ENCODE data around the gene EPB41L2. TPM values are rescaled to one million over a fixed set of nuclear protein-coding genes. Genes with fewer than 3 reads are reported as not detected.

The EPB41L2 gene
- total RNA-seq, 1 experiment from 2014 or later = 181 TPM

DNA sequence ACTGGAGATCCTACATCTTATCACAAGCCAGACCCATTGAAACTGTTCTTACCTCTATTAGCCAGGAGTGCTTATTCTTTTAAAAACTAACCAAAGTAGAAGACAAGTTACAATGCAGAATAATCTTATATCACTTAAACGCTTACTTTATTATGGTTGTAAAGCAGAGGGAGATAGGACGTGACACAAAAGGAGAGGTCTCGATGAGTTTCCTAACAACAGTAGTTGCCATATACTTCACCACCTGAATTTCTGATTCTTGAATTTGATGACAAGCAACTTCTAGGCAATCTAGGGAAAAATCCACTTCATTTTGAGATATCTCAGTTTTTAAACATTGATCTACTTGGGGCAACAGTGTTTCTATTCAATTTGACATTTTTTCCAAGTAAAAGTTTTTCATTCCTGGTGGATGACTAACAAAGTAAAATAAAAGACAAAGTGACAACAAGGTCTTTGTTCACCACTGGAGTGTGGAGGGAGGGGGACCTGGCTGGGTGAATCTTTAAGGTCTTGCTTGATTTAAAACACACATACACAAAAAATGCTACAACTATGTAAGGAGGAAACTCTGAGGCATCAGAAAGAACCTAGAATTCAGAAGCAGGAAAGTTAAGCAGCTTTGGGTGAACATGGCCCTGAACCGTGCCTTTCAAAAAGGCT lies 125.0 kb downstream of the EPB41L2 start:
- CTCF ChIA-PET = no interaction called here
- no peak overlapping the region for H3K4me3 ChIP-seq (ENCODE audit: low read depth, low read length, poor library complexity, severe bottlenecking)
- no peak overlapping the region for H3K27ac ChIP-seq (ENCODE audit: low read depth, low read length, poor library complexity, severe bottlenecking)
- H3K9me3 ChIP-seq (ENCODE audit: low read depth, low read length, poor library complexity, severe bottlenecking) = no peaks in the 10 kb centered on the region
- H3K4me1 ChIP-seq (ENCODE audit: insufficient read depth, low read length, poor library complexity, severe bottlenecking) = peaks cover 27% of the 10 kb centered on the region
- DNase-seq (ENCODE audit: low spot score) = no peak
- POLR2A ChIA-PET (ENCODE audit: low non-redundant PET) = no interaction called here
- H3K27me3 ChIP-seq (replicated peaks; ENCODE audit: insufficient read depth, low read depth, low read length, poor library complexity) = no peaks in the 10 kb centered on the region
- BruUV-seq (replicated peaks) = no TSS peak
- H3K36me3 ChIP-seq (ENCODE audit: insufficient read depth, low read length, poor library complexity, severe bottlenecking) = no peaks in the 10 kb centered on the region
- intact Hi-C loops (cut with micrococcal nuclease; ENCODE audit: unreplicated experiment) = no loop called here
- TF ChIP-seq, protein P1, sequence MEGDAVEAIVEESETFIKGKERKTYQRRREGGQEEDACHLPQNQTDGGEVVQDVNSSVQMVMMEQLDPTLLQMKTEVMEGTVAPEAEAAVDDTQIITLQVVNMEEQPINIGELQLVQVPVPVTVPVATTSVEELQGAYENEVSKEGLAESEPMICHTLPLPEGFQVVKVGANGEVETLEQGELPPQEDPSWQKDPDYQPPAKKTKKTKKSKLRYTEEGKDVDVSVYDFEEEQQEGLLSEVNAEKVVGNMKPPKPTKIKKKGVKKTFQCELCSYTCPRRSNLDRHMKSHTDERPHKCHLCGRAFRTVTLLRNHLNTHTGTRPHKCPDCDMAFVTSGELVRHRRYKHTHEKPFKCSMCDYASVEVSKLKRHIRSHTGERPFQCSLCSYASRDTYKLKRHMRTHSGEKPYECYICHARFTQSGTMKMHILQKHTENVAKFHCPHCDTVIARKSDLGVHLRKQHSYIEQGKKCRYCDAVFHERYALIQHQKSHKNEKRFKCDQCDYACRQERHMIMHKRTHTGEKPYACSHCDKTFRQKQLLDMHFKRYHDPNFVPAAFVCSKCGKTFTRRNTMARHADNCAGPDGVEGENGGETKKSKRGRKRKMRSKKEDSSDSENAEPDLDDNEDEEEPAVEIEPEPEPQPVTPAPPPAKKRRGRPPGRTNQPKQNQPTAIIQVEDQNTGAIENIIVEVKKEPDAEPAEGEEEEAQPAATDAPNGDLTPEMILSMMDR (conservative IDR thresholded peaks at IDR 0.05; ENCODE audit: low read depth, low read length) = no peak

DNA sequence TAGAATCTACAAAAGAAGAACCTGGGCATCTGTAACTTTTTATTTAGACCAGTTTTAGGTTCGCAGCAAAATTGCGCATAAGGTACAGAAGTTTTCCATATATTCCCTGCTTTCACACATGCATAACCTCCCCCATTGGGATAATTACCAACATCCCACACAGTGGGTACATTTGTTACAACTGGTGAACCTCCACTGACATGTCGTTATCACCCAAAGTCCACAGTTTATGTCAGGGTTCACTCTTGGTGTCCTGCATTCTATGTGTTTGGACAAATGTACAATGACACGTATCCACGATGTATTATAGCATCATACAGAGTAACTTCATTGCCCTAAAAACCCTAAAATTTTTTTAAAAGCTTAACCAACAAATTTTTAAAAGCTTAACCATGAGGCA lies 126.1 kb downstream of the EPB41L2 start:
- no peak for DNase-seq (ENCODE audit: low spot score)
- Histone ChIP-seq H3K27ac (ENCODE audit: low read depth, low read length, poor library complexity, severe bottlenecking) (no peak overlapping the region), H3K4me3 (ENCODE audit: low read depth, low read length, poor library complexity, severe bottlenecking) (no peak overlapping the region), H3K27me3 (replicated peaks; ENCODE audit: insufficient read depth, low read depth, low read length, poor library complexity) (no peaks in the 10 kb centered on the region), H3K9me3 (ENCODE audit: low read depth, low read length, poor library complexity, severe bottlenecking) (no peaks in the 10 kb centered on the region), H3K4me1 (ENCODE audit: insufficient read depth, low read length, poor library complexity, severe bottlenecking) (peaks cover 33% of the 10 kb centered on the region), H3K36me3 (ENCODE audit: insufficient read depth, low read length, poor library complexity, severe bottlenecking) (no peaks in the 10 kb centered on the region)
- CTCF ChIA-PET = no interaction called here
- POLR2A ChIA-PET (ENCODE audit: low non-redundant PET) = no interaction called here
- no TSS peak for BruUV-seq (replicated peaks)
- no peak for TF ChIP-seq EZH2 (IDR thresholded peaks at IDR 0.05; ENCODE audit: borderline replicate concordance, low read depth, low read length, poor library complexity, severe bottlenecking)
- intact Hi-C loops (cut with micrococcal nuclease; ENCODE audit: unreplicated experiment) = no loop called here

GRCh38 chr6:130935978-130936377 lies 127.1 kb downstream of the EPB41L2 start:
- TF ChIP-seq EZH2 (IDR thresholded peaks at IDR 0.05; ENCODE audit: borderline replicate concordance, low read depth, low read length, poor library complexity, severe bottlenecking) = no peak
- TF ChIP-seq, protein P1 (conservative IDR thresholded peaks at IDR 0.05; ENCODE audit: low read depth, low read length) = no peak
- POLR2A ChIA-PET (ENCODE audit: low non-redundant PET) = no interaction called here
- CTCF ChIA-PET = no interaction called here
- no TSS peak for BruUV-seq (replicated peaks)
- Histone ChIP-seq H3K9me3 (ENCODE audit: low read depth, low read length, poor library complexity, severe bottlenecking) (no peaks in the 10 kb centered on the region), H3K27me3 (replicated peaks; ENCODE audit: insufficient read depth, low read depth, low read length, poor library complexity) (no peaks in the 10 kb centered on the region), H3K36me3 (ENCODE audit: insufficient read depth, low read length, poor library complexity, severe bottlenecking) (no peaks in the 10 kb centered on the region), H3K4me3 (ENCODE audit: low read depth, low read length, poor library complexity, severe bottlenecking) (no peak overlapping the region), H3K4me1 (ENCODE audit: insufficient read depth, low read length, poor library complexity, severe bottlenecking) (peaks cover 33% of the 10 kb centered on the region), H3K27ac (ENCODE audit: low read depth, low read length, poor library complexity, severe bottlenecking) (no peak overlapping the region)
- intact Hi-C loops (cut with micrococcal nuclease; ENCODE audit: unreplicated experiment) = no loop called here
- DNase-seq (ENCODE audit: low spot score) = no peak
